M059J (cell line): ENCODE results near the gene BASP1. TPM values are rescaled to one million over a fixed set of nuclear protein-coding genes. Genes with fewer than 3 reads are reported as not detected.
"Not testable (repeated sequence)": the region's sequence is repeated elsewhere in the genome, so short reads cannot be mapped to it uniquely, and the experiment has no call there.

ENCODE experiments used
- DNase-seq: peaks from one replicate; pipeline ENCODE4 v3.0.0-alpha.2; 2012; ENCODE audit warnings: low read depth
- total RNA-seq: library from RNA; depleted of rRNA; stranded (reverse); fragments of >200 nt; shearing (Covaris generic); gene quantifications from 2 replicates; pipeline ENCODE4 v1.2.3, GENCODE V29; 2014

BASP1 gene
- total RNA-seq, 1 experiment from 2014 or later, result 126 TPM

GRCh38 chr5:17190799-17191391, 26.5 kb upstream of the BASP1 start:
- no peak for DNase-seq

GRCh38 chr5:17191574-17191973, 25.9 kb upstream of the BASP1 start:
- DNase-seq, result not testable (repeated sequence)

- DNase-seq, result no peak
Measured at GRCh38 chr5:17192191-17192590, 25.2 kb upstream of the BASP1 start.

- no peak for DNase-seq
Measured at GRCh38 chr5:17196024-17196423, 21.4 kb upstream of the BASP1 start.

GRCh38 chr5:17196697-17197096, 20.7 kb upstream of the BASP1 start:
- no peak for DNase-seq

- peak; percentile 78 for DNase-seq
Measured at GRCh38 chr5:17203329-17204132, 13.9 kb upstream of the BASP1 start.

- no peak for DNase-seq
Measured at GRCh38 chr5:17204133-17204489, 13.3 kb upstream of the BASP1 start.

- no peak for DNase-seq
Measured at GRCh38 chr5:17206021-17206420, 11.4 kb upstream of the BASP1 start.

- DNase-seq, result no peak
Measured at GRCh38 chr5:17212191-17212590, 5.2 kb upstream of the BASP1 start.

GRCh38 chr5:17212996-17213395, 4.4 kb upstream of the BASP1 start:
- DNase-seq, result no peak

GRCh38 chr5:17213938-17214337, 3.5 kb upstream of the BASP1 start:
- DNase-seq, result no peak

- no peak for DNase-seq
Measured at GRCh38 chr5:17214893-17215292, 2.5 kb upstream of the BASP1 start.

GRCh38 chr5:17215361-17215760, 2.1 kb upstream of the BASP1 start:
- no peak for DNase-seq

GRCh38 chr5:17216176-17216973, 1.1 kb upstream of the BASP1 start:
- DNase-seq, result peak; percentile 89

- peak; percentile 54 for DNase-seq
Measured at GRCh38 chr5:17216974-17217492, 398 bp upstream of the BASP1 start.

GRCh38 chr5:17218353-17219005, 1.0 kb downstream of the BASP1 start:
- DNase-seq, result peak; percentile 77

- peak; percentile 18 for DNase-seq
Measured at GRCh38 chr5:17219006-17219422, 1.6 kb downstream of the BASP1 start.

- DNase-seq, result no peak
Measured at GRCh38 chr5:17219469-17219868, 2.0 kb downstream of the BASP1 start.

GRCh38 chr5:17219992-17220391, 2.6 kb downstream of the BASP1 start:
- no peak for DNase-seq

GRCh38 chr5:17220469-17220868, 3.0 kb downstream of the BASP1 start:
- no peak for DNase-seq

GRCh38 chr5:17221843-17222636, 4.6 kb downstream of the BASP1 start:
- peak; percentile 54 for DNase-seq
